ENCODE results near the gene LCA5L.
A peak's percentile ranks its signal among the peaks of the same experiment; 100 is the strongest.

LCA5L gene
- 0 to 0.70 (median 0.39) reads per million in 3 donors for total RNA-seq

- no peaks in the 10 kb centered on the region for H3K36me3 ChIP-seq (ENCODE audit: control insufficient read depth, insufficient read depth, low read length)
- no peaks in the 10 kb centered on the region for H3K4me1 ChIP-seq (ENCODE audit: control insufficient read depth, insufficient read depth, low read length, poor library complexity, severe bottlenecking)
- no peaks in the 10 kb centered on the region for H3K27me3 ChIP-seq (replicated peaks; ENCODE audit: control insufficient read depth, insufficient read depth, low read length, poor library complexity, severe bottlenecking)
- peak; percentile 79 to 89 (median 85) for DNase-seq
- peak within 1 kb of the TSS; percentile 89 for H3K4me3 ChIP-seq (ENCODE audit: insufficient read depth, low read depth, low read length, poor library complexity, severe bottlenecking)
- peak within 1 kb of the TSS; percentile 71 for H3K27ac ChIP-seq (ENCODE audit: insufficient read depth, low read length, poor library complexity, severe bottlenecking)
- H3K9me3 ChIP-seq (ENCODE audit: control insufficient read depth, low read length), result no peaks in the 10 kb centered on the region
Measured at GRCh38 chr21:39445321-39446269, at the start of gene LCA5L. LCA5L (minus strand) TSS chr21:39445778; CDS start chr21:39428493, 17,285 bp downstream.

- H3K4me1 ChIP-seq (ENCODE audit: control insufficient read depth, insufficient read depth, low read length, poor library complexity, severe bottlenecking), result no peaks in the 10 kb centered on the region
- no peak for DNase-seq
- no peaks in the 10 kb centered on the region for H3K27me3 ChIP-seq (replicated peaks; ENCODE audit: control insufficient read depth, insufficient read depth, low read length, poor library complexity, severe bottlenecking)
- H3K36me3 ChIP-seq (ENCODE audit: control insufficient read depth, insufficient read depth, low read length), result no peaks in the 10 kb centered on the region
- H3K27ac ChIP-seq (ENCODE audit: insufficient read depth, low read length, poor library complexity, severe bottlenecking), result no peak overlapping the region
- no peak overlapping the region for H3K4me3 ChIP-seq (ENCODE audit: insufficient read depth, low read depth, low read length, poor library complexity, severe bottlenecking)
- H3K9me3 ChIP-seq (ENCODE audit: control insufficient read depth, low read length), result no peaks in the 10 kb centered on the region
Measured at GRCh38 chr21:39489380-39489924, 43.9 kb upstream of the LCA5L start.

- Histone ChIP-seq H3K4me3 (ENCODE audit: insufficient read depth, low read depth, low read length, poor library complexity, severe bottlenecking) (no peak overlapping the region), H3K36me3 (ENCODE audit: control insufficient read depth, insufficient read depth, low read length) (no peaks in the 10 kb centered on the region), H3K27me3 (replicated peaks; ENCODE audit: control insufficient read depth, insufficient read depth, low read length, poor library complexity, severe bottlenecking) (no peaks in the 10 kb centered on the region), H3K27ac (ENCODE audit: insufficient read depth, low read length, poor library complexity, severe bottlenecking) (no peak overlapping the region), H3K9me3 (ENCODE audit: control insufficient read depth, low read length) (no peaks in the 10 kb centered on the region), H3K4me1 (ENCODE audit: control insufficient read depth, insufficient read depth, low read length, poor library complexity, severe bottlenecking) (no peaks in the 10 kb centered on the region)
- no peak for DNase-seq
Measured at GRCh38 chr21:39484711-39485276, 39.2 kb upstream of the LCA5L start.

- H3K27me3 ChIP-seq (replicated peaks; ENCODE audit: control insufficient read depth, insufficient read depth, low read length, poor library complexity, severe bottlenecking), result no peaks in the 10 kb centered on the region
- no peaks in the 10 kb centered on the region for H3K4me1 ChIP-seq (ENCODE audit: control insufficient read depth, insufficient read depth, low read length, poor library complexity, severe bottlenecking)
- H3K4me3 ChIP-seq (ENCODE audit: insufficient read depth, low read depth, low read length, poor library complexity, severe bottlenecking), result no peak overlapping the region
- no peak overlapping the region for H3K27ac ChIP-seq (ENCODE audit: insufficient read depth, low read length, poor library complexity, severe bottlenecking)
- H3K9me3 ChIP-seq (ENCODE audit: control insufficient read depth, low read length), result no peaks in the 10 kb centered on the region
- no peak for DNase-seq
- H3K36me3 ChIP-seq (ENCODE audit: control insufficient read depth, insufficient read depth, low read length), result no peaks in the 10 kb centered on the region
Measured at GRCh38 chr21:39483917-39484316, 38.3 kb upstream of the LCA5L start.

DNA sequence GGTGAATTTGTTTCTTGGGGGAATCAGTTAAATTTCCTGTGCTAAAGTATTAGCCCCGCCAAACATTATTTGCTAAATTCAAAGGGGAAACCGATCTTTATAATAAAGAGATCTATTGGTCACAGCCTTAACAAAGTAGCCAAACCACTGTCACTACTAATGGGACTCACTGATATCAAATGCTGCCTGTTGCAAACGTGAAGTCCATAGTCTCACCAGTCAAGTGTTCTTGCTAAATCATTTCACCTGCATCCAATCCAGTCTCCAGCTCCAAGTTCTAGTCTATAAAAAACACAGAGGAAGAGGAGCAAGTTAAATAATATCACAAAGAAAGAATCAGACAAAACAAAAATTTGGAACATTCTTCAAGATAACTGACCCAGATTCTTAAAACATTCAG is 36.3 kb upstream of the LCA5L start:
- H3K27me3 ChIP-seq (replicated peaks; ENCODE audit: control insufficient read depth, insufficient read depth, low read length, poor library complexity, severe bottlenecking), result no peaks in the 10 kb centered on the region
- H3K27ac ChIP-seq (ENCODE audit: insufficient read depth, low read length, poor library complexity, severe bottlenecking), result no peak overlapping the region
- no peak for DNase-seq
- H3K4me1 ChIP-seq (ENCODE audit: control insufficient read depth, insufficient read depth, low read length, poor library complexity, severe bottlenecking), result no peaks in the 10 kb centered on the region
- no peaks in the 10 kb centered on the region for H3K9me3 ChIP-seq (ENCODE audit: control insufficient read depth, low read length)
- no peaks in the 10 kb centered on the region for H3K36me3 ChIP-seq (ENCODE audit: control insufficient read depth, insufficient read depth, low read length)
- H3K4me3 ChIP-seq (ENCODE audit: insufficient read depth, low read depth, low read length, poor library complexity, severe bottlenecking), result no peak overlapping the region

DNA sequence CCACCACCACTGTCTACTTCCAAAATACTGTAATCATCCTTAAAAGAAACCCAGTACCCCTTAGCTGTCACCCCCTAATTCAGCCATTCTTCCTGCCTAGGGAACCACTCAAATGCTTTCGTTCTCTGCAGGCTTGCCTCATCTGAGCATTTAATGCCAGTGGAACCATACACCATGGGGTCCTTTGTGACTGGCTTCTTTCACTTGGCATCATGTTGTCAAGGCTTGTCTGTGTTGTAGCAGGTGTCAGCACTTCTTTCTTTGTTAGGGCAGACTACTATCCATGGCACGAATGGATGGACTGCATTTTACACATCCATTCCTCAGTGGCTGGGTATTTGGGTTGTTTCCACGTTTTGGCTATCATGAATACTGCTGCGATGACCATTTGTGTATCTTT is 34.7 kb upstream of the LCA5L start:
- Histone ChIP-seq H3K36me3 (ENCODE audit: control insufficient read depth, insufficient read depth, low read length) (no peaks in the 10 kb centered on the region), H3K27ac (ENCODE audit: insufficient read depth, low read length, poor library complexity, severe bottlenecking) (no peak overlapping the region), H3K9me3 (ENCODE audit: control insufficient read depth, low read length) (no peaks in the 10 kb centered on the region), H3K4me3 (ENCODE audit: insufficient read depth, low read depth, low read length, poor library complexity, severe bottlenecking) (no peak overlapping the region), H3K27me3 (replicated peaks; ENCODE audit: control insufficient read depth, insufficient read depth, low read length, poor library complexity, severe bottlenecking) (no peaks in the 10 kb centered on the region), H3K4me1 (ENCODE audit: control insufficient read depth, insufficient read depth, low read length, poor library complexity, severe bottlenecking) (no peaks in the 10 kb centered on the region)
- DNase-seq, result no peak

DNA sequence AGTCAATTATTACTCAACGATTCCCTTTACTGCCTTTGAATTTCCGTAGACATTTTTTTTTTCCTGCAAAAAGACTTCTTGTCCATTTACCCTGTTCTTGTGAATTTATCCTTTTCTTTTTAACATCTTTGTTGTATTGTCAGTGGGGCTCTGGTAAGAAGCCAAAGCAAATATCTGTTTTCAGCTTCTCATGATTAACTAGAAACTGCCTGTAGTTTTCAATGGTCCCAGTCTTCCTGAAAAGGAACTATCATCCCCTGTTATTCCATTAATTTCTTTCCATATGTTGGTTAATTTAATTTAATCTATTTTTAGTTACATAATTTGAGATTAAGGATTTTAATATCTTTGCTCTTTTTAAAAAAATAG is 34.2 kb upstream of the LCA5L start:
- no peaks in the 10 kb centered on the region for H3K4me1 ChIP-seq (ENCODE audit: control insufficient read depth, insufficient read depth, low read length, poor library complexity, severe bottlenecking)
- no peaks in the 10 kb centered on the region for H3K9me3 ChIP-seq (ENCODE audit: control insufficient read depth, low read length)
- H3K36me3 ChIP-seq (ENCODE audit: control insufficient read depth, insufficient read depth, low read length), result no peaks in the 10 kb centered on the region
- DNase-seq, result no peak
- H3K4me3 ChIP-seq (ENCODE audit: insufficient read depth, low read depth, low read length, poor library complexity, severe bottlenecking), result no peak overlapping the region
- no peak overlapping the region for H3K27ac ChIP-seq (ENCODE audit: insufficient read depth, low read length, poor library complexity, severe bottlenecking)
- no peaks in the 10 kb centered on the region for H3K27me3 ChIP-seq (replicated peaks; ENCODE audit: control insufficient read depth, insufficient read depth, low read length, poor library complexity, severe bottlenecking)

DNA sequence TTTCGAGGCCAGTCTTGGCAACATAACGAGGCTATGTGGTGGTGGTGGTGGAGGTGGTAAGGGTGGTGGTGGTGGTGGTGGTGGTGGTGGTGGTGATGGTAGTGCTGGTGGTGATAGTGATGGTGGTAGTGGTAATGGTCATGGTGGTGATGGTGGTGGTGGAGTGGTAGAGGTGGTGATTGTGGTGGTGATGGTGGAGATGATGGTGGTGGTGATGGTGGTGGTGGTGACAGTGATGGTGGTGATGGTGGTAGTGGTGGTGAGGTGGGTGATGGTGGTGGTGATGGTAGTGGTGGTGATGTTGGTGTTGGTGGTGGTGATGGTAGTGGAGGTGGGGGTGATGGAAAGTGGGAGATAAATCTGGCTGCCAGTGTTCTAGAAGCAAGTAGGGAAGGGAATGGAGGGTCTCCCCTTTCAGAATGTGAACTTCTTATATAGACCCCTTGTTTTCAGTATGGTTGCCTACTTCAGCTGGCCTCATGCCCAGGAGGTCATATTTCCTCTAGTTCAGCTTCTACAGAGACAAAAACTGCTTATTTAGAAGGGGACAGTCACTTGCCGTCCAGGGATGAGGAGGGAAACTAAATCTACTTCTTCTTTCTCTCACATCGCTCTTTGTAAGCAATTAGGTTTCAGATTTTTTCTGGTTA is 33.7 kb upstream of the LCA5L start:
- Histone ChIP-seq H3K9me3 (ENCODE audit: control insufficient read depth, low read length) (no peaks in the 10 kb centered on the region), H3K27ac (ENCODE audit: insufficient read depth, low read length, poor library complexity, severe bottlenecking) (no peak overlapping the region), H3K4me1 (ENCODE audit: control insufficient read depth, insufficient read depth, low read length, poor library complexity, severe bottlenecking) (no peaks in the 10 kb centered on the region), H3K4me3 (ENCODE audit: insufficient read depth, low read depth, low read length, poor library complexity, severe bottlenecking) (no peak overlapping the region), H3K27me3 (replicated peaks; ENCODE audit: control insufficient read depth, insufficient read depth, low read length, poor library complexity, severe bottlenecking) (no peaks in the 10 kb centered on the region), H3K36me3 (ENCODE audit: control insufficient read depth, insufficient read depth, low read length) (no peaks in the 10 kb centered on the region)
- no peak for DNase-seq

DNA sequence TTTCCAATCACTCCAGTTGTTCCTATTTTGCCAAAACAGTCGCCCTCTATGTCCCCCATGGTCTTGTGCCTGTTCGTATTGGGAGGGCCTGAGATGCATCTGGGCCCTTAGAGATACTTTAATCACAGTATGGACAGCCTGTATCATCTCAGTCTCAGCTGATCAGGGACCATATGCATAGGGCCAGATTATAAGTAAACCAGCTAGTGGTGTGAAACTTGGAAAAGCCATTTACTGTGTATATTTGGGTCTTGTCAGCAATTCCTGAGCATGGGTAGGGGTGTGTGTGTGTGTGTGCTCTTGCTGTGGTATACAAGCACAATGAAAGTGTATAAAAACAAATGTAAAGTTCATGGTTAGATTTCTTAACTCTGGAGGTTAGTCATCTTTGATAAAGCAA is 29.0 kb upstream of the LCA5L start:
- Histone ChIP-seq H3K4me1 (ENCODE audit: control insufficient read depth, insufficient read depth, low read length, poor library complexity, severe bottlenecking) (no peaks in the 10 kb centered on the region), H3K27me3 (replicated peaks; ENCODE audit: control insufficient read depth, insufficient read depth, low read length, poor library complexity, severe bottlenecking) (no peaks in the 10 kb centered on the region), H3K27ac (ENCODE audit: insufficient read depth, low read length, poor library complexity, severe bottlenecking) (no peak overlapping the region), H3K9me3 (ENCODE audit: control insufficient read depth, low read length) (no peaks in the 10 kb centered on the region), H3K4me3 (ENCODE audit: insufficient read depth, low read depth, low read length, poor library complexity, severe bottlenecking) (no peak overlapping the region), H3K36me3 (ENCODE audit: control insufficient read depth, insufficient read depth, low read length) (no peaks in the 10 kb centered on the region)
- no peak for DNase-seq

GRCh38 chr21:39472786-39473185 is 27.2 kb upstream of the LCA5L start:
- H3K4me3 ChIP-seq (ENCODE audit: insufficient read depth, low read depth, low read length, poor library complexity, severe bottlenecking), result no peak overlapping the region
- no peaks in the 10 kb centered on the region for H3K27me3 ChIP-seq (replicated peaks; ENCODE audit: control insufficient read depth, insufficient read depth, low read length, poor library complexity, severe bottlenecking)
- H3K36me3 ChIP-seq (ENCODE audit: control insufficient read depth, insufficient read depth, low read length), result no peaks in the 10 kb centered on the region
- H3K27ac ChIP-seq (ENCODE audit: insufficient read depth, low read length, poor library complexity, severe bottlenecking), result no peak overlapping the region
- no peaks in the 10 kb centered on the region for H3K9me3 ChIP-seq (ENCODE audit: control insufficient read depth, low read length)
- no peaks in the 10 kb centered on the region for H3K4me1 ChIP-seq (ENCODE audit: control insufficient read depth, insufficient read depth, low read length, poor library complexity, severe bottlenecking)
- DNase-seq, result no peak

Data from effector memory CD4-positive, alpha-beta T cell (primary cell).